COLO668 (cell line): Measurements from ENCODE around the gene HDAC5.

Experiments
- DNase-seq: peaks from one replicate; lab custom pipeline; 2025; ENCODE audit not compliant: unreplicated experiment; lab: John Stamatoyannopoulos, UW

Gene HDAC5

GRCh38 chr17:44091200-44091997 is 32.0 kb downstream of the HDAC5 start:
- no peak for DNase-seq

GRCh38 chr17:44088254-44088653 is 35.2 kb downstream of the HDAC5 start:
- DNase-seq: no peak

- no peak for DNase-seq
Measured at GRCh38 chr17:44087319-44087718, 36.1 kb downstream of the HDAC5 start.

DNA sequence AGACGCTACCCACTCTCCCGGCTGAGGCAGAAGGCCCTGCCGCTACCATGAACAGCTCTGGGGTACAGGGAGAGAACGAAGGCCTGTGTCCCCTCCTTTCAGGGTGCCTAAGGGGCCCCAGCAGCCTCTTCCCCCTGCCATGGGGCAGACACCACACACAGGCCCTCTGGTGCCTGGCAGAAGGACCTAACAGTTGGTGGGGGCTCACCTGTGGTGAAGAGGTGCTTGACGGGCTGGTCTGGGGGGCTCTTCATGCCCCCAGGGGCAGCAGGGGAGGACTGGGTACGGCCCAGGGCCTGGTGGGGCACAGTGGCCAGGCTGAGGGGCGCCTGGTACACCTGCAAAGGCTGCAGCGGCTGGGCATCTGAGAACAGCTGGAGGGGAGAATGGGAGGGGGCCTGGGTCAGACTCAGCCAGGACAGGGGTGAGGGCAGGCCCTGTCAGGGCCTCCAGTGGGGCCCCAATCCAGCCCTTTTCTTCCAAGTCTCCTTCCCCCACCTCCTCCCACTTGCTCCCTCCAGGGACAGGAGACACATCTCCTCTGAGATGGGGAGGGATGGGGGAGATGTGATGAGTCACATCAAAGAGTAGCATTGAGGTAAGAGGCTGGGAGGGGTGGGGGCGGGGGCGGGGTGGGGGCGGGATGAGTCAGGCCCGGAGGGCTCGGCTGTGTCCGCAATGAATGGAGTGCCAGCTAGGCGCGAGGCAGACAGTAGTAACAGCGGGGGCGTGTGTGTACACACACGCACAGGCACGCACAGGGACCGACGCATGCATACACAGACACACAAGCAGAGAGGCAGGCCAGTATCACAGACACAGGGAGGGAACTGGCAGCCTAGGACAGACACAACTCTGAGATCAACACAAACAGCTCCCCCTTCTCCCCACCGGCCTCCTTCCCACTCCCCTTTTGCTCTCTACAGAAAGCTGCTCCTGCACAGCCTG is 36.8 kb downstream of the HDAC5 start:
- DNase-seq: peak; percentile 21

- no peak for DNase-seq
Measured at GRCh38 chr17:44085908-44086307, 37.5 kb downstream of the HDAC5 start.

DNA sequence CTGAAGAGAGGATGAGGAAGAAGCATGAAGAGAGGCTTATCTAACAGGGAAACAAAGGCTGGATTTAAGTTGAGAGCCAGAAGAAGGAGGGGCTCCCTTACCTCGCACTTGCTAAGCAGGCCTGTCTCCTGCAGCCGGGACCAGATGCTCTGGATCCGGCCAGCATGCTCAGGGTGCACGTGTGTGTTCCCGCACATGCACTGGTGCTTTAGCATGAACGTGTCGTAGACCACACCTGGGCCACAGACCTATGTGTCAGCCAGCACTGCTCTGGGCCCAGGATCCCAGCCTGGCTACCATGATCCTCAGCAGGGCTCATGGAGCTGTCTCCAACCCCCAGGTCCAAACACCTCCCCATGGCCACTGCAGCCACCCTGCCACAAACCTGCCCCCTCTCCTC is 38.5 kb downstream of the HDAC5 start:
- DNase-seq: no peak

DNA sequence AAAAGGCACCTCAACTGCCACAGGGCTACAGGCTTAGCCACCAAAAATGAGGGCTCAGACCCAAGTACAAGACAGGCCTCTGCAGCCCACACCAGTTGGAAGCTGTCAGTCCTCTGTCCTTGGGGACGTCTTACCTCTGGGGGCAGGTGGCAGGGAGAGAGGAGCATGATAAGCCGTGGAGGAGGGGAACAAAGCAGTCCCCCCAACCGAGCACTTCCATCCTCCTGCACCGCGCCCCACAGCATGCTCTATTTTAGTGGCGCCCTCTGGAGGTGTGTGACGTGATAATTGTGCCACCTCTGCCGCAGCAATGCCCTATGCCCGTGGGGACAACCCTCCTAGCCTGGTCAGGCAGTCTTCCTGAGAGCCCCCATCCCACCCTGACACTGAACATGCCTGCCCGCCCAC is 39.3 kb downstream of the HDAC5 start:
- DNase-seq: peak; percentile 4

- peak; percentile 34 for DNase-seq
Measured at GRCh38 chr17:44083250-44083849, 40.1 kb downstream of the HDAC5 start.

DNA sequence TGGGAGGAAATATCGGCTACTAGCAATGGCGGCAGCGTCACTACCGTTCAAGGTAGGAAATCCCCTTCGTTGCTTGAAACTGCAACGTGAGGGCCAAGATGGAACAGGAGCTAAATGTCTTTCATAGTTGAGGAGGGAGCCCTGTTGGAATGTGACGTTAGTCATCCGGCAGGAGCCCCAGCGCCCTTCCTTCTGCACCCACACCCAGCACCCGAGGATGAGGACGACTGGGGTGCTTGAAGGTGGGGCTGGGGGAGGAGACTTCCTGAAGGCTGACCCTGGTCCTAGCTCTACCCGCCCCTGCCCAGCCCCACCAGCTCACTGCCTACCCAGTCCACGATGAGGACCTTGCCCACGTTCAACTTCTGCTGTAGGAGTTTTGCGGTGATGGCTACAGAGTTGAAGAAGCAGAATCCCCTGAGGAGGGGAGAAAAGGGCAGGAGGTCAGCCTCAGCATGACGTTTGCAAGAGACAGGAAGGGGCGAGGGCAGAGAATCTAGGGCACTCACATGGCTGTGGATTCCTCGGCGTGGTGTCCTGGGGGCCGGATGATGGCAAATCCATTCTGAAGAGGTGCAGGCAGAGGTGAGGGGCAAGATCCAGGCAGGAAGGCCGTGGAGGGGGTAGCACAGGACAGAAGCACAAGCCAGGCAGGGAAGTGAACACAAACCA is 41.0 kb downstream of the HDAC5 start:
- no peak for DNase-seq

GRCh38 chr17:44081681-44082080 is 41.8 kb downstream of the HDAC5 start:
- no peak for DNase-seq

DNA sequence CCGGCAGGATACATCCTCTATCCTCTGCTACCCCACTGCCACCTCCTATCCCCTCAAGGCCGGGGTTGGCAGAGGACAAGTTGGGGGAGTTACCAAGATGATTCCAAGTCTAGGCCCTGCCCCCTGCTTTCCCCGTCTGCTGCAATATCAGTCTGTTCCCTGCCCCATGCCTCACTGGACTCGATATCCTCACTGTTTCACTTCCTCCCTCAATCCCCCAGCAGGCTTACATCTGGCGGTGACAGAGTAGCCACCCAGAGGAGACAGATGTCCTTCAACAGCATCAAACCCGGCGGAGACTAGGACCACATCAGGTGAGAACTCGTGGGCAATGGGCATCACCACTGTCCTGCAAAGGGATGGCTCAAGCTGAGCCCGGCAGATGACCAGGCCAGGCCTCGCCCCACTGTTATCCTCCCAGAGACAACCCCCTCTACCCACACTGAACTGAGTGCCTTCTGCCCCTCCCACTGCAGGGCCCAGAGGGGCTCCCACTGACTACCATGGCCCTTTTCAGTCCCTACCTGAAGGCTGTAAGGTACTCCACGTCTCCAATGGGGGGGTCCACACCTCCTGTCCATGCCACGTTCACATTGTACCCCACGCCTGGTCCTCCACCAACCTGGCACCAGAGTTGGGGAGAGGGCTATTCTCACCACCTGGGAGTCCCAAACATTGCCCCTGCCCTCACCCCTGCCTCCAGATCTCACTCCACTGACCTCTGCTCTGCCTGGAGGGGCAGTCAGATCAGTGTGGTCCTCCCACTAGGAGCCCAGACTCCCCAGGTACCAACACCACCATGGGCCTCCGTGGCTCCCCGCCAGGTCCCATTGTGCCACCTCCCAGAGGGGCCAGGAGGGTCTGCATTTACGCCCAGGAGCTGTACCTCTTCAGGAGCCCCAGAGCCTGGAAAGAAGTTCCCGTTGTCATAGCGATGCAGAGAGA is 43.3 kb downstream of the HDAC5 start:
- no peak for DNase-seq

- no peak for DNase-seq
Measured at GRCh38 chr17:44078412-44078811, 45.0 kb downstream of the HDAC5 start.

DNA sequence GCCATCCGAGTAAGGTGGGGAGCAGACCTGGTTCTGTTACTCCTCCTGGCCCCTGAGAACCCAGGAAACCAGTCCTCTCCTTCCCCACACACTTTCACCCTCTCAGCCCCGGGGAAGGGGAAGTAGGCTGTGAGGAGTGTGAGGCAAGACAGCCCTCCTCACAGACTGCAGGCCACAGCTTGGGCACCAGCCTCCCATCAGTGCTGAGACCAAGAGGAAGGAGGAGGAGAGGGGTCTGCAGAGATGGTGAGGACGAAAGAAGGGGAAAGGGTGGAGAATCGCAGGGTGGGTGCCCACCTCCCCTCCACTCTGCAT is 45.9 kb downstream of the HDAC5 start:
- no peak for DNase-seq

- DNase-seq: no peak
Measured at GRCh38 chr17:44076716-44077594, 46.5 kb downstream of the HDAC5 start.

DNA sequence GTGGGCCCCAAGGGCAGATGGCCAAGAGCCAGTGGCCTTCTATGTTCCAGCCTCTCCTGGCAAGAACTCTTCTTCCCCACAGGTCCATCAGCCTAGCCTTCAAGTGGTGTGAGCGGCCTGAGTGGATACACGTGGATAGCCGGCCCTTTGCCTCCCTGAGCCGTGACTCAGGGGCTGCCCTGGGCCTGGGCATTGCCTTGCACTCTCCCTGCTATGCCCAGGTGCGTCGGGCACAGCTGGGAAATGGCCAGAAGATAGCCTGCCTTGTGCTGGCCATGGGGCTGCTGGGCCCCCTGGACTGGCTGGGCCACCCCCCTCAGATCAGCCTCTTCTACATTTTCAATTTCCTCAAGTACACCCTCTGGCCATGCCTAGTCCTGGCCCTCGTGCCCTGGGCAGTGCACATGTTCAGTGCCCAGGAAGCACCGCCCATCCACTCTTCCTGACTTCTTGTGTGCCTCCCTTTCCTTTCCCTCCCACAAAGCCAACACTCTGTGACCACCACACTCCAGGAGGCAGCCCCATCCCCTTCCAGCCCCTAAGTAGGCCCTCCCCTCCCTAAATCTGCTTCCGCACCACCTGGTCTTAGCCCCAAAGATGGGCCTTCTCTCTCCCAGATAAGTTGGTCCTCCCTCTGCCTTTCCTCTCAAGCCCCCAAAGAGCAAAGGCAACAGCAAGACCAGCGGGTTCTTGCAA is 47.7 kb downstream of the HDAC5 start:
- no peak for DNase-seq

GRCh38 chr17:44074911-44075285 is 48.5 kb downstream of the HDAC5 start:
- DNase-seq: no peak

DNA sequence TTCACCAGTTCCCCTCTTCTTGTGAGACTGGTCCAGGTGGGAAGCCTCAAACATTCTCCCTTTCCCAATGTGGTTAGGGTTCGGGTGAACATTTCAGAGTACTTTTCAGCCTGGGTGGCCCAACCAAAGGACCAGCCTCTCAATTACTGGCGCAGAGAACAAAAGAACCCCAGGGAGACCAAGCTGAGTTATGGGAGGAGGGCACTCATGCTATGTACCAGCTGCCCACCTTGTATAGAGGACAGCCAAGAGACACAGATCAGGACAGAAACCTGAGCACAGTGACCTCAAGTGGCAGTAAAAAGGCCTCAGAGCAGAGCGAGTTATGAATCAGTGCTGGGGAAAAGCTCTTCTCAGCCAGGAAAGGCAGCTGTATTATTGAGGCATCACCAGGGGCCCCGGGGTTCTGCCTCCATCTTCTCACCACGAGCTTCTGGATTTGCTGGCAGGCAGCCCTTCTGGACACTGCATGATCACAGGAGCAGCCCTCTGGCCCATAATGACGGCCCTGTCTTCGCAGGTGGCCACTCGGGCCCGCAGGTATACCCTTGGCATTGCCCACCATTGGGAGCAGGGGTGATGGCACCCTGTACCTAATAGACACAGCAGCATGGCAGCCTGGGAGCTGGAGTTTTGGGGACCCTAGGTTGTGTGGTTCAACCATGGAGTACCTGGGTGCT is 49.1 kb downstream of the HDAC5 start:
- DNase-seq: no peak

DNA sequence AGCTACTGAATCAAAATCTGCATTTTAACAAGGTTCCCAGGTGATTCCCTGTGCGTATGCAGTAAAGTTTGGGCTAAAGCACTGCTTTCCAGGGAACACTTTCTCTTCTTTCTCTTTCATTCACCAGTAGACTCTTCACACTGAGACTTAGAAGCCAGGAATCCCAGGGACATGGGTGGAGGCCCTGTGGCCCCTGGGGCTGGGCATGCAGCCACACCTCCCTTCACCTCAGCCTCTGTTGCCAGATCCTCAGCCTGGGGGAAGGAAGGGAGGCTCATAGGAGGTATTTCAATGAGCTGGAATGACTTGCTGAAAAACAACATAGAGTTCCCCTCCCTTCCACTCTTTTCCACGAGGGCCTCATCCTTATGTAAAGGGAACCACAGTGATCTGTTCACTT is 51.7 kb downstream of the HDAC5 start:
- DNase-seq: no peak
